GM12891 (cell line): Measurements from ENCODE around the gene ICE2.

Experiments
- POLR2A ChIP-seq: IDR thresholded peaks from 2 replicates; pipeline ENCODE4 v1.6.1; 2011; ENCODE audit warnings: low read depth, low read length, control low read depth
- POLR2AphosphoS5 ChIP-seq: IDR thresholded peaks from 2 replicates; pipeline ENCODE4 v1.6.1; 2011; ENCODE audit warnings: low read depth, low read length, control low read depth
- POU2F2 ChIP-seq: IDR thresholded peaks from 2 replicates; pipeline ENCODE4 v1.6.1; 2011; ENCODE audit warnings: low read depth, mild to moderate bottlenecking, control low read depth, low read length, moderate library complexity
- SPI1 ChIP-seq: IDR thresholded peaks from 2 replicates; pipeline ENCODE4 v1.6.1; 2011; ENCODE audit warnings: low read depth, low read length, control low read depth
- TAF1 ChIP-seq: IDR thresholded peaks from 2 replicates; pipeline ENCODE4 v1.6.1; 2011; ENCODE audit warnings: low read depth, low read length, control low read depth

DNA sequence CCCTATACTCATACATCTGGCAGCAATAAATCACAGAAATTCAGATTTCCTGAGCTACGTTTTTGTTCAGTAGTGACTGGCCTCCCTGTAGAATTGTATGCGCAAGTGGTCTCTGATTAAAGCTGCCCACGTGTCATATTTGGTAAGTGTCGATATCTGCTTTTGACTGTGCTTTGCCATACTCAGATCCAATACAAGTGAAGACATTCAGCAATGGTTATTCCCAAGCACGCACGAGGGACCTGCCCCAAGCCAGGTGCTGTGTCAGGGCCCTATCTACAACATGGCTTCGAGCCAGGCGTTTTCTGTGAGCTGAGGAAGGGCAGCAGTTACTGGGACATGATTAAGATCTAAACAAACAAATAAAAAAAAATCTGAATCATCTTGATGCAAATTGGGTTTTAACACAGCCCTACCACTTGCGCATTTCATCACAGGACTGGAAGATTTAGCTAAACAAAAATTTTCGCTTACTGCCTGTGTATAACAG is 47.2 kb upstream of the ICE2 start:
- no peak for TF ChIP-seq TAF1
- no peak for TF ChIP-seq POLR2AphosphoS5
- no peak for TF ChIP-seq POLR2A
- TF ChIP-seq SPI1: no peak
- TF ChIP-seq POU2F2: no peak
